BJ (cell line): ENCODE data around the gene CFAP46. TPM values are rescaled to one million over a fixed set of nuclear protein-coding genes. Genes with fewer than 3 reads are reported as not detected.
"Not testable (repeated sequence)": the region's sequence is repeated elsewhere in the genome, so short reads cannot be mapped to it uniquely, and the experiment has no call there.

Experiments used
- CTCF ChIA-PET: fragments of 350-600 bp; formaldehyde crosslinking; extraction: SDS; loops from one replicate; lab custom pipeline; 2021; ENCODE audit warnings: antibody characterized with exemption, inconsistent platforms; lab: Yijun Ruan, JAX
- POLR2A ChIA-PET: fragments of 300-600 bp; sonication (Branson Sonifier 250); formaldehyde crosslinking; extraction: SDS; loops from one replicate; lab custom pipeline; 2021; ENCODE audit warnings: antibody characterized with exemption; lab: Charles Lee
- DNase-seq: peaks from one replicate; pipeline ENCODE4 v3.0.0-alpha.2; 2011; ENCODE audit warnings: low read depth
- H3K27me3 ChIP-seq: 2 replicates; pipeline ENCODE4 v1.6.0; 2011; ENCODE audit warnings: low read length; ENCODE audit not compliant: control insufficient read depth, insufficient read depth
- H3K36me3 ChIP-seq: 2 replicates; pipeline ENCODE4 v1.5.1; 2011; ENCODE audit warnings: low read length; ENCODE audit not compliant: control insufficient read depth, insufficient read depth
- H3K4me3 ChIP-seq: 2 replicates; pipeline ENCODE4 v1.5.1; 2011; ENCODE audit warnings: low read depth, mild to moderate bottlenecking, control low read depth, low read length
- polyA plus RNA-seq: library from polyadenylated mRNA; depleted of rRNA; stranded (reverse); fragments of >200 nt; gene quantifications from 2 replicates; pipeline ENCODE4 v1.2.3, GENCODE V29; 2011
- TF ChIP-seq, protein P1 (sequence below): IDR thresholded peaks from 2 replicates; pipeline ENCODE4 v1.5.1; 2011; ENCODE audit warnings: low read depth, mild to moderate bottlenecking, control low read depth, inconsistent platforms, low read length, moderate library complexity; ENCODE audit not compliant: insufficient read depth

Gene CFAP46
- polyA plus RNA-seq, 1 experiment = 1.8 TPM

DNA sequence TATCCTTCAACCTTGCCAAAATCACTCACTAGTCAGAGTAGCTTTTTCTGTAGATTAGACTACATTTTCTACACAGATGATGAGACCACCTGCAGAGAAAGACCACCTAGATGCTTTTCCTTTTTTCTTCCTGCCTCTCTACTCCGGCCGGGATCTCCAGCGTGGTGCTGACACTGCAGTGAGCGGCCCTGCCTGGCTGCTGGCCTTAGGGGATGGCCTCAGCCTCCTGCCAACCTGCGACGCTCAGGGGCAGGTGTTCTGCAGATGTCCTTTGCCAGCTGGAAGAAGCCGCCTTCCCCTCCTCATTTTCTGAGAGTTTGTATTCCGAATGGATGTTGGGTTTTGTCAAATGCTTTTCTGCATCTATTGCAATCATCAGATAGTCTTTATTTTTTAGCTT lies 113.0 kb downstream of the CFAP46 start:
- Histone ChIP-seq H3K27me3 (peaks cover 7% of the 10 kb centered on the region; the same call in 1 of the 2 replicates), H3K4me3 (no peak overlapping the region), H3K36me3 (no peaks in the 10 kb centered on the region)
- POLR2A ChIA-PET = no interaction called here
- TF ChIP-seq, protein P1, sequence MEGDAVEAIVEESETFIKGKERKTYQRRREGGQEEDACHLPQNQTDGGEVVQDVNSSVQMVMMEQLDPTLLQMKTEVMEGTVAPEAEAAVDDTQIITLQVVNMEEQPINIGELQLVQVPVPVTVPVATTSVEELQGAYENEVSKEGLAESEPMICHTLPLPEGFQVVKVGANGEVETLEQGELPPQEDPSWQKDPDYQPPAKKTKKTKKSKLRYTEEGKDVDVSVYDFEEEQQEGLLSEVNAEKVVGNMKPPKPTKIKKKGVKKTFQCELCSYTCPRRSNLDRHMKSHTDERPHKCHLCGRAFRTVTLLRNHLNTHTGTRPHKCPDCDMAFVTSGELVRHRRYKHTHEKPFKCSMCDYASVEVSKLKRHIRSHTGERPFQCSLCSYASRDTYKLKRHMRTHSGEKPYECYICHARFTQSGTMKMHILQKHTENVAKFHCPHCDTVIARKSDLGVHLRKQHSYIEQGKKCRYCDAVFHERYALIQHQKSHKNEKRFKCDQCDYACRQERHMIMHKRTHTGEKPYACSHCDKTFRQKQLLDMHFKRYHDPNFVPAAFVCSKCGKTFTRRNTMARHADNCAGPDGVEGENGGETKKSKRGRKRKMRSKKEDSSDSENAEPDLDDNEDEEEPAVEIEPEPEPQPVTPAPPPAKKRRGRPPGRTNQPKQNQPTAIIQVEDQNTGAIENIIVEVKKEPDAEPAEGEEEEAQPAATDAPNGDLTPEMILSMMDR = no peak
- no peak for DNase-seq
- CTCF ChIA-PET = no interaction called here

DNA sequence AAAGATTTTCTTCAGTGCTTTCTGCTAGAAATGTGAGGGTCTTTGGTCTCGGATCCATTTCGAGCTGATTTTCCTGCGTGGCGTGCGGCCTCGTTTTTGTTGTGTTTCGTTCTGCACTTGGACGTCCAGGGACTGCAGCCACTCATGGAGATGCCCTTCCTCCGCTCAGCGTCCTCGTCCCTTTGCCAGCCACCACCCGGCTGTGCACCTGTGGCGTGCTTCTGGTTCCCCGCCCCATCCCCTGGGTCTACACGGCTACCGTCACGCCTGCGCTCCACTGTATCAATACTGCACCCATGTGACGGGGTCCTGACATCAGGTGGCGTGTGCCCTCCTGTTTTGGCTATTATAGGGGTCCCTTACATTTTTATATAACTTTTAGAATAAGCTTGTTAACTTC lies 113.7 kb downstream of the CFAP46 start:
- H3K36me3 ChIP-seq = no peaks in the 10 kb centered on the region
- ChIA-PET POLR2A (no interaction called here), CTCF (interaction anchor here (0.6 kb wide), 1 partner anchor 16 kb away, joined by 3 read pairs; no protein-coding TSS in a partner anchor)
- H3K4me3 ChIP-seq = no peak overlapping the region
- H3K27me3 ChIP-seq = peaks cover 6% of the 10 kb centered on the region; the same call in 1 of the 2 replicates
- DNase-seq = no peak
- TF ChIP-seq, protein P1 = no peak

DNA sequence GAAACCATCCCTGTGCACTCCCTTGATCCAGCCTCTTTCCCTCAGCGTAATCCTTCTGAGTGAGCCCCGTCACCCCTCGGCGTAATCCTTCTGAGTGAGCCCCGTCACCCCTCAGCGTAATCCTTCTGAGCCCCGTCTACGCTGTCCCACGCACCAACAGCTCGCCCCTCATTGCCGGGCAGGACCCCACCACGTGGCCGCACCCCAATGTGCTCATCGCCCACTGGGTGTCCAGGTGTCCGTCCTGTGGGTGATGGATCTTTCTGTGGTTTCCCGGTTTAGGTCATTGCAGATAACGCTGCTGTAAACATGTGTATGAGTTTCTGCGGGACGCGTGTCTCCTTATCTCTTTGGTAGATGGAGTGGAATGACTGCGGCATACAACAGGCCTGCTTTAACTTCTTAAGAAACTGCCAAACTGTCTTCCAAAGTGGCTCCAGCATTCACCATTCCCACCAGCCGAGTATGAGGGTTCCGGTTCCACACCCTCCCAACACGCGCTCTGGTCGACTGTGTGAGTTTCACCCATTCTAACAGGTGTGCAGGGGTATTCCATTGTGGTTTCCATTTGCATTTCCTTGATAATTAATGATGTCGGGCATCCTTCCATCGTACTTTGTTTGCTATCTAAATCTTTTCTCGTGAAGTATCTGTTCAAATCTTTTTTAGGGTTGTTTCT lies 114.4 kb downstream of the CFAP46 start:
- ChIA-PET POLR2A (no interaction called here), CTCF (no interaction called here)
- Histone ChIP-seq H3K27me3 (peaks cover 2% of the 10 kb centered on the region; the same call in 1 of the 2 replicates), H3K4me3 (no peak overlapping the region), H3K36me3 (no peaks in the 10 kb centered on the region)
- TF ChIP-seq, protein P1 = no peak
- no peak for DNase-seq

DNA sequence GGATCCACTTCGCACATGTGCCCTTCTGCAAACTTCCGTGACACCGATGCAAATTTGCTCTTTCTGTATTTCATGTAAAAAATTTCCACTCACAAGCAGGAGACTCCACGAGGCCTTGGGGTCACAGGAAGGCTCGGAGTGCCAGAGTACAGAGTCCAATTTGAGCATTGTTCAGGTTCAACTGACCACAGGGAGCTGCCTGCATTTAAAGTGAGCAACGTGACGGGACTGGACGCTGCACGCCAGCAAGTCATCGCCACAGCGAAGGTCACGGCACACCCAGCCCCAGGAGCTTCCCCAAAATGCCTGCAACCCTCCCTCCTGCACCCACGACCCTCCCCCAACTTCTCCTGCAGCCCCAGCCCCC lies 115.0 kb downstream of the CFAP46 start:
- Histone ChIP-seq H3K36me3 (no peaks in the 10 kb centered on the region), H3K27me3 (peaks cover 2% of the 10 kb centered on the region; the same call in 1 of the 2 replicates), H3K4me3 (no peak overlapping the region)
- ChIA-PET CTCF (no interaction called here), POLR2A (no interaction called here)
- no peak for DNase-seq
- TF ChIP-seq, protein P1 = no peak

DNA sequence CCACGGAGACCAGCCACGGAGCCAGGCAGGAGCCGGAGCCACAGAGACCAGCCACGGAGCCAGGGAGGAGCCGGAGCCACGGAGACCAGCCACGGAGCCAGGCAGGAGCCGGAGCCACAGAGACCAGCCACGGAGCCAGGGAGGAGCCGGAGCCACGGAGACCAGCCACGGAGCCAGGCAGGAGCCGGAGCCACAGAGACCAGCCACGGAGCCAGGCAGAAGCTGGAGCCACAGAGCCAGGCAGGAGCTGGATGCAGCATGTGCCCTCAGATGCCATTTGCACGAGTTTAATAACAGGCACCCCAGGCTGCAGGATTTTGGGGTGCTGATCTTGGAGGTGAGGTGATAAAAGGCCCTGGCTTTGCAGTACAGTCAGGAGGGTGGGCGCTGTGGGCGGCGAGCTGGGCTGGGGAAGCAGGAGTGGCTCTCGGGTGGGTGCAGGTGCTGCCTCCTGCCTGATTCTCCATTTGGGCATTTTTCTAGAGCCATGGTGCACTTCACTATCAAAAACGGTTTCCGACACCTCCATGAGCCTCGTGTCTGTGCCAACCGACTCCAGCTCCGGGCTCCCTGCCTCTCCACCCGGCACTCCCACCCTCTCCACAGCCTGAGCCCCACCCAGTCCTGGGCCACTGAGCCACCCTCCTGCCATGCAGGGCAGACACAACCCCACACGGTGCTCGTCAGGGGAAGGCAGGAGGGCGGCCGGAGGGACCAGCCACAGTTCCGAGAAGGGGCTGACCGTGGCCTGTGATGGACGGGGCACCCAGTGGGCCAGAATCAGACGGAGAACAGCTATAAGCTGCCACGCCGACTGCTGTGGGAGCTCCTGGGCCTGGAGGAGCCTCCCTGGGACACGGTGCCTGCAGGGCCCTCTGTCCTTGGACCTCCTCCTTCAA lies 115.6 kb downstream of the CFAP46 start:
- CTCF ChIA-PET = no interaction called here
- POLR2A ChIA-PET = no interaction called here
- no peak for DNase-seq
- TF ChIP-seq, protein P1 = no peak
- Histone ChIP-seq H3K4me3 (no peak overlapping the region), H3K36me3 (no peaks in the 10 kb centered on the region), H3K27me3 (peaks cover 2% of the 10 kb centered on the region; the same call in 1 of the 2 replicates)

DNA sequence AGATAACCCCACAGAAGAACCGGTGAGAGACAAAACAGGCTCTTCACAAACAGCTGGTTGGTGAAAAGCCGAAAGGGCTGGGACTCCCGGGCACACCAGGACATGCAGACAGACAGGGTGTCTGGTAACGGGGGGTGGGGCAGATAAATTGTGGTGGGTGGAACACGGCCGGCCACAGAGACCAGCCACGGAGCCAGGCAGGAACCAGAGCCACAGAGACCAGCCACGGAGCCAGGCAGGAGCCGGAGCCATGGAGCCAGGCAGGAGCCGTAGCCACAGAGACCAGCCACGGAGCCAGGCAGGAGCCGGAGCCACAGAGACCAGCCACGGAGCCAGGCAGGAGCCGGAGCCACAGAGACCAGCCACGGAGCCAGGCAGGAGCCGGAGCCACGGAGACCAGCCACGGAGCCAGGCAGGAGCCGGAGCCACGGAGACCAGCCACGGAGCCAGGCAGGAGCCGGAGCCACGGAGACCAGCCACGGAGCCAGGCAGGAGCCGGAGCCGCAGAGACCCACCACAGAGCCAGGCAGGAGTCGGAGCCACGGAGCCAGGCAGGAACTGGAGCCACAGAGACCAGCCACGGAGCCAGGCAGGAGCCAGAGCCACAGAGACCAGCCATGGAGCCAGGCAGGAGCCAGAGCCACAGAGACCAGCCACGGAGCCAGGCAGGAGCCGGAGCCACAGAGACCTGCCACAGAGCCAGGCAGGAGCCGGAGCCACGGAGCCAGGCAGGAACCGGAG lies 116.4 kb downstream of the CFAP46 start:
- POLR2A ChIA-PET, CTCF ChIA-PET, H3K4me3 ChIP-seq, H3K36me3 ChIP-seq, H3K27me3 ChIP-seq, DNase-seq: not testable (repeated sequence)
